KMS-11 (cell line): ENCODE data around the gene TMEM163.
"Not testable (repeated sequence)": the region's sequence is repeated elsewhere in the genome, so short reads cannot be mapped to it uniquely, and the experiment has no call there.

Experiments
- H2AFZ ChIP-seq: fragments of 200-600 bp; sonication (generic); 2 replicates; pipeline ENCODE4 v1.6.1; 2016; ENCODE audit warnings: antibody characterized with exemption, mixed run types, low read depth
- H3K27ac ChIP-seq: fragments of 200-600 bp; sonication (generic); 2 replicates; pipeline ENCODE4 v1.6.1; 2016; ENCODE audit warnings: mild to moderate bottlenecking, mixed run types
- H3K27me3 ChIP-seq: fragments of 200-600 bp; sonication (generic); 2 replicates; pipeline ENCODE4 v1.6.1; 2017; ENCODE audit warnings: mild to moderate bottlenecking, low read depth, mixed run types, moderate library complexity; ENCODE audit not compliant: insufficient read depth
- H3K36me3 ChIP-seq: fragments of 200-600 bp; sonication (generic); 2 replicates; pipeline ENCODE4 v1.6.1; 2017; ENCODE audit warnings: mild to moderate bottlenecking, mixed run types; ENCODE audit not compliant: insufficient read depth
- H3K4me1 ChIP-seq: fragments of 200-600 bp; sonication (generic); 2 replicates; pipeline ENCODE4 v1.6.1; 2016; ENCODE audit warnings: mild to moderate bottlenecking, low read depth, mixed run types; ENCODE audit not compliant: poor library complexity, severe bottlenecking
- H3K4me2 ChIP-seq: fragments of 200-600 bp; sonication (generic); 2 replicates; pipeline ENCODE4 v1.7.0; 2016; ENCODE audit warnings: mild to moderate bottlenecking, mixed run types
- H3K4me3 ChIP-seq: fragments of 200-600 bp; sonication (generic); IDR thresholded peaks from 2 replicates; pipeline ENCODE4 v1.6.1; 2017; ENCODE audit warnings: low read depth, low read length, mixed read lengths; ENCODE audit not compliant: insufficient read depth
- H3K79me2 ChIP-seq: fragments of 200-600 bp; sonication (generic); 2 replicates; pipeline ENCODE4 v1.6.1; 2016; ENCODE audit warnings: low read depth, mixed run types; ENCODE audit not compliant: insufficient read depth
- H3K9ac ChIP-seq: fragments of 200-600 bp; sonication (generic); 2 replicates; pipeline ENCODE4 v1.6.1; 2016; ENCODE audit warnings: mild to moderate bottlenecking, mixed run types
- H4K20me1 ChIP-seq: fragments of 200-600 bp; sonication (generic); 2 replicates; pipeline ENCODE4 v1.6.1; 2016; ENCODE audit warnings: mild to moderate bottlenecking, mixed run types; ENCODE audit not compliant: insufficient read depth
- TF ChIP-seq, protein P1 (sequence below): fragments of 200-600 bp; sonication (generic); conservative IDR thresholded peaks from 2 replicates; pipeline ENCODE4 v1.6.1; 2017; ENCODE audit warnings: low read depth, mild to moderate bottlenecking, antibody characterized with exemption, low read length, moderate library complexity, mixed read lengths

Gene TMEM163

DNA sequence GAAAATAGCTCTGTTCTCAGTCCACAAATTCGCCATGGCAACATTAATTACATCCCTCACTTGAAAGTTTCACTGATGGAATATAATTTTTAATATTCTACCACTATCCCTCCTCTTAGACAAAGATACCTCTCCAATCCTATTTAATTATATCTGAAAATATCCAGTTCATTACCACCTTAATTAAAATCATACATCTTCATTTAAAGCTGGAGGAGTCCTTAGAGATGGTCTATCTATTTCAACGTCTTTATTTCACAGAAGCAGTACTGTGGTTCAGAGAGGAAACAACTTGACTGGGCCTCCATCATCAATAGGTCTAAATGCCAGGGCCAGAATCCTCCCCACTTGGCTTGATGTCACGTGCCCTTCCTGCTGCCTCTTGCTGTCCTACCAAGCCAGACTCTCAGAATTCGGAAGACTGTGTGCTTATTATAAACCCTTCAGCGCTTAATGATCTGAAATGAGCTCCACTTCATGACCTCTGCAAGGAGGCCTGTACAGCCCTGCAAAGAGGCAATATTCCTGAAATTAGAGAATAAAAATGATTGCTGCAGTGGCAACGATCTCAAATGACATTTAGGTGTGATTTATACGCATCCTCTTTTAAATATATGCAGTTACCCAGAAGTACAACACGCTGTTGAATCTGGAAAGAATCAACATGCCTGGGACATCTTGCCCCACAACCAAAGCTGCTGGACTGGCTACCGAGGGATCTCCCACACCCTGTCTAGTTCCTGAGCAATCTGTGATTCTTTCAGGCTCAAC is 146.3 kb downstream of the TMEM163 start:
- Histone ChIP-seq H2AFZ (no peak overlapping the region), H3K79me2 (no peaks in the 10 kb centered on the region), H3K4me1 (no peaks in the 10 kb centered on the region), H3K9ac (no peak overlapping the region), H3K27ac (no peak overlapping the region), H3K4me2 (no peak overlapping the region), H3K36me3 (no peaks in the 10 kb centered on the region), H3K4me3 (no peak overlapping the region), H3K27me3 (no peaks in the 10 kb centered on the region), H4K20me1 (no peaks in the 10 kb centered on the region)
- TF ChIP-seq, protein P1, sequence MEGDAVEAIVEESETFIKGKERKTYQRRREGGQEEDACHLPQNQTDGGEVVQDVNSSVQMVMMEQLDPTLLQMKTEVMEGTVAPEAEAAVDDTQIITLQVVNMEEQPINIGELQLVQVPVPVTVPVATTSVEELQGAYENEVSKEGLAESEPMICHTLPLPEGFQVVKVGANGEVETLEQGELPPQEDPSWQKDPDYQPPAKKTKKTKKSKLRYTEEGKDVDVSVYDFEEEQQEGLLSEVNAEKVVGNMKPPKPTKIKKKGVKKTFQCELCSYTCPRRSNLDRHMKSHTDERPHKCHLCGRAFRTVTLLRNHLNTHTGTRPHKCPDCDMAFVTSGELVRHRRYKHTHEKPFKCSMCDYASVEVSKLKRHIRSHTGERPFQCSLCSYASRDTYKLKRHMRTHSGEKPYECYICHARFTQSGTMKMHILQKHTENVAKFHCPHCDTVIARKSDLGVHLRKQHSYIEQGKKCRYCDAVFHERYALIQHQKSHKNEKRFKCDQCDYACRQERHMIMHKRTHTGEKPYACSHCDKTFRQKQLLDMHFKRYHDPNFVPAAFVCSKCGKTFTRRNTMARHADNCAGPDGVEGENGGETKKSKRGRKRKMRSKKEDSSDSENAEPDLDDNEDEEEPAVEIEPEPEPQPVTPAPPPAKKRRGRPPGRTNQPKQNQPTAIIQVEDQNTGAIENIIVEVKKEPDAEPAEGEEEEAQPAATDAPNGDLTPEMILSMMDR, result no peak

DNA sequence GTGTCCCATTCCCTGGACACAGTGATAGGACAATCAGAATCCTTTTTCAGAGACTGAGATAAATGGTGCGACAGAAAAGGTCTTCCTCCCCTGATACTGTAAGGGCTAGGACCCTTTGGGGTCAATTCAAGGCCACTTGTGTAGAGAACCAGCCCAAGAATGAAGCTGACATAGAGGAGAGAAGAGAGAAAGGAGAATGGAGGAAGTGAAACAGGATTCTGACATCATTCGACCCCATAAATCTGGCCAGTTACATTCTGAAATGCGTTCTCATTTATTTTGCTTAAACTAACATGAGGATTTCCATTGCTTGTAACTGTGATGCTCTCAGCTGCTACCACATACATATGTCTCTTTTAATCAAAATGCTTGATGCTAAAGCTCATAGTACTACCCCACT is 148.1 kb downstream of the TMEM163 start:
- Histone ChIP-seq H3K4me1 (no peaks in the 10 kb centered on the region), H3K79me2 (no peaks in the 10 kb centered on the region), H3K4me3 (no peak overlapping the region), H3K4me2 (no peak overlapping the region), H3K9ac (no peak overlapping the region), H2AFZ (no peak overlapping the region), H3K27ac (no peak overlapping the region), H4K20me1 (no peaks in the 10 kb centered on the region), H3K36me3 (no peaks in the 10 kb centered on the region), H3K27me3 (no peaks in the 10 kb centered on the region)
- TF ChIP-seq, protein P1, result no peak

DNA sequence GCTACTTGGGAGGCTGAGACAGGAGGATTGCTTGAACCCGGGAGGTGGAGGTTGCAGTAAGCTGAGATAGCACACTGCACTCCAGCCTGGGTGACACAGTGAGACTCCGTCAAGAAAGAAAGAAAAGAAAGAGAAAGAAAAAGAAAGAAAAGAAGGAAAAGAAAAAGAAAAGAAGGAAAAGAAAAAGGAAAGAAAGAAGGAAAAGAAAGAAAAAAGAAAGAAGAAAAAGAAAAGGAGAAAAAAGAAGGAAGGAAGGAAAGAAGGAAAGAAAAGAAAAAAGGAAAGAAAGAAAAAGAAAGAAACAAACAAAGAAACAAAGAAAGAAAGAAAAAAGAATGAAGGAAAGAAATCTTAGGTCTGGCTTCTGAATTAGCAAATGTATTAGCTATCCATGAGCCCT is 150.4 kb downstream of the TMEM163 start:
- H3K36me3 ChIP-seq, result no peaks in the 10 kb centered on the region
- no peaks in the 10 kb centered on the region for H3K79me2 ChIP-seq
- no peak overlapping the region for H3K4me2 ChIP-seq
- no peak overlapping the region for H3K9ac ChIP-seq
- H2AFZ ChIP-seq, result no peak overlapping the region
- no peaks in the 10 kb centered on the region for H3K4me1 ChIP-seq
- H3K27ac ChIP-seq, result no peak overlapping the region
- H3K4me3 ChIP-seq, result no peak overlapping the region
- TF ChIP-seq, protein P1, result no peak
- H4K20me1 ChIP-seq, result no peaks in the 10 kb centered on the region
- H3K27me3 ChIP-seq, result no peaks in the 10 kb centered on the region

DNA sequence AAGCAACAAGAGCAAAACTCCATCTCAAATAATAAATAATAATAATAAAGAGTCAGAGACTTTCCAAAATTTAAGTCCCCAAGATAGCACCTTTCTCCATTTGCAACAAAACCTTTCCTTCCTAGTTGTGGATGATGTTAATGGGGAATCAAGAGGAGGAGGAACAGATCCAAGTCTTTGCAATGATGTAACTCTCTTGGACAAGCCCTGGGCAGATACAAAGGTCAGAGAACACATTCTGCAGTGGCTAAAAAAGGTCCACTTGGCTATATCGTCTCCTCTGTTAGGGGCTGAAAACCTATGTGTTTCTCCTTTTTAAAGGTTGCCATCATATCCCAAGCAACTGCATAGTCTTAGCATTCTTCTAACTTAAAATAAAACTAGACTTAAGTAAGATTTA is 151.1 kb downstream of the TMEM163 start:
- no peak overlapping the region for H2AFZ ChIP-seq
- H3K4me3 ChIP-seq, result no peak overlapping the region
- H4K20me1 ChIP-seq, result no peaks in the 10 kb centered on the region
- no peaks in the 10 kb centered on the region for H3K79me2 ChIP-seq
- no peak overlapping the region for H3K9ac ChIP-seq
- no peaks in the 10 kb centered on the region for H3K4me1 ChIP-seq
- TF ChIP-seq, protein P1, result no peak
- H3K27me3 ChIP-seq, result no peaks in the 10 kb centered on the region
- no peak overlapping the region for H3K27ac ChIP-seq
- no peak overlapping the region for H3K4me2 ChIP-seq
- no peaks in the 10 kb centered on the region for H3K36me3 ChIP-seq

DNA sequence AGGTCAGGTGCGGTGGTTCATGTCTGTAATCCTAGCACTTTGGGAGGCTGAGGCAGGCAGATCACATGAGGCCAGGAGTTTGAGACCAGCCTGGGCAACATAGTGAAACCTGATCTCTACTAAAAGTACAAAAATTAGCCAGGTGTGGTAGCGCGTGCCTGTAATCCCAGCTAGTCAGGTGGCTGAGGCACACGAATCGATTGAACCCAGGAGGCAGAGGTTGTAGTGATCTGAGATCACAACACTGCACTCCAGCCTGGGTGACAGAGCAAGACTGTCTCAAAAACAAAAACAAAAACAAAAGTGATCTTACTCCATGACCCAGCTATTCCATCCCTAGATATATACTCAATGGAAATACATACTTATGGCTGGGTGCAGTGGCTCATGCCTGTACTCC is 153.8 kb downstream of the TMEM163 start:
- not testable (repeated sequence) for H3K4me1 ChIP-seq, H3K27ac ChIP-seq, H2AFZ ChIP-seq, H3K4me2 ChIP-seq, H4K20me1 ChIP-seq, H3K79me2 ChIP-seq, H3K27me3 ChIP-seq, H3K36me3 ChIP-seq, H3K9ac ChIP-seq, H3K4me3 ChIP-seq
